ENCODE data around the gene RETREG3. TPM values are rescaled to one million over a fixed set of nuclear protein-coding genes. Genes with fewer than 3 reads are reported as not detected.
"Not testable (repeated sequence)": the region's sequence is repeated elsewhere in the genome, so short reads cannot be mapped to it uniquely, and the experiment has no call there.

Gene RETREG3
- total RNA-seq, 1 donor = 80.3 TPM

DNA sequence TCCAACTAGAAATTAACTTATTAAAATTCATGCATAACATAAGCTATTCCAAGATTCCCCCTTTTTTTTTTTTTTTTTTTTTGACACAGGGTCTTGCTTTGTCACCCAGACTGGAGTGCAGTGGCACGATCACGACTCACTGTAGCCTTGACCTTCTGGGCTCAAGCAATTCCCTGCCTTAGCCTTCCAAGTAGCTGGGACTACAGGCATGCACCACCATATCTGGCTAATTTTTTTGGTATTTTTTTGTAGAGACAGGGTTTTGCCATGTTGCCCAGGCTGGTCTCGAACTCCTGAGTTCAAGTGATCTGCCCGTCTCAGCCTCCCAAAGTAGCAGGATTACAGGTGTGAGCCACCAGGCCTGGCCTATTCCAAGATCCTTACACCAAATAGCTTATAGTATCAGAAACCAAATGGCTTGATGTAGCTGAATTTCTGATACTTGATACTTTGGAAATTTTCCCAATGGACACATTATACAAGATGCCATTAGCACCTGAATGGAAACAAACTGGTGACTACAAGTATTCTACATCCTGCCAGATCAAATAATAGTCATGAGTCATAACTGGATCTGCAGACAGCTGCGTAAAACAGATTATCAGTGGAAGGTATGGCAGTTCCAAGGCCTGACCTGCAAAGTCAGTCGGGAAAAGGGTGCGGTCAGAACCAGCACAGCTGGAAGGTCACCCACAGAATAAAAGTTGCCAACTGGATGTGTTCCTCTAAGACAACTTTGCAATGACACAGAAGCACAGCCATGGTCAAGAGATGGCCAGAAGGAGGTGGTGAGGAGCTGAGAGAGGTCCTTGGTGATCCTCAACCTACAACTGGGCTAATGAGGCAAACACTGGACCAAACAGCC is 14.8 kb upstream of the RETREG3 start:
- no peak overlapping the region for H3K4me3 ChIP-seq (ENCODE audit: low read depth, low read length)
- TF ChIP-seq, protein P1, sequence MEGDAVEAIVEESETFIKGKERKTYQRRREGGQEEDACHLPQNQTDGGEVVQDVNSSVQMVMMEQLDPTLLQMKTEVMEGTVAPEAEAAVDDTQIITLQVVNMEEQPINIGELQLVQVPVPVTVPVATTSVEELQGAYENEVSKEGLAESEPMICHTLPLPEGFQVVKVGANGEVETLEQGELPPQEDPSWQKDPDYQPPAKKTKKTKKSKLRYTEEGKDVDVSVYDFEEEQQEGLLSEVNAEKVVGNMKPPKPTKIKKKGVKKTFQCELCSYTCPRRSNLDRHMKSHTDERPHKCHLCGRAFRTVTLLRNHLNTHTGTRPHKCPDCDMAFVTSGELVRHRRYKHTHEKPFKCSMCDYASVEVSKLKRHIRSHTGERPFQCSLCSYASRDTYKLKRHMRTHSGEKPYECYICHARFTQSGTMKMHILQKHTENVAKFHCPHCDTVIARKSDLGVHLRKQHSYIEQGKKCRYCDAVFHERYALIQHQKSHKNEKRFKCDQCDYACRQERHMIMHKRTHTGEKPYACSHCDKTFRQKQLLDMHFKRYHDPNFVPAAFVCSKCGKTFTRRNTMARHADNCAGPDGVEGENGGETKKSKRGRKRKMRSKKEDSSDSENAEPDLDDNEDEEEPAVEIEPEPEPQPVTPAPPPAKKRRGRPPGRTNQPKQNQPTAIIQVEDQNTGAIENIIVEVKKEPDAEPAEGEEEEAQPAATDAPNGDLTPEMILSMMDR (IDR thresholded peaks at IDR 0.05; ENCODE audit: insufficient read depth, low read depth, low read length) = no peak
- DNase-seq (ENCODE audit: low read depth) = no peak

DNA sequence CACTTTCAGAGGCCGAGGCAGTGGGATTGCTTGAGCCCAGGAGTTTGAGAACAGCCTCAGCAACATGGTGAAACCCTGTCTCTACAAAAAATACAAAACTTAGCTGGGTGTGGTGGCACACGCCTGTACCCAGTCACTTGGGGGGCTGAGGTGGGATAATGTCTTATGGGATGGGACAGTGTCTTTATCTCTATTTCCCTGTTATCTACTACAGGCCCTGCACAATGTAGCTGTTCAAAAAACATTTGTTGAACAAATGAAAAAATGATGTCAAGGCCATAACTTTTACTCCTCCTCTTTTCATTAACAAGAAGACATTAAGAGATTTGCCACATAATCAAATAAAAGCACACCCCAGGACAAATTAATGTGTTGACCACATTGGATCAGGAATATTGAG is 14.1 kb upstream of the RETREG3 start:
- no peak for DNase-seq (ENCODE audit: low read depth)
- H3K4me3 ChIP-seq (ENCODE audit: low read depth, low read length) = no peak overlapping the region
- TF ChIP-seq, protein P1 (IDR thresholded peaks at IDR 0.05; ENCODE audit: insufficient read depth, low read depth, low read length) = no peak

DNA sequence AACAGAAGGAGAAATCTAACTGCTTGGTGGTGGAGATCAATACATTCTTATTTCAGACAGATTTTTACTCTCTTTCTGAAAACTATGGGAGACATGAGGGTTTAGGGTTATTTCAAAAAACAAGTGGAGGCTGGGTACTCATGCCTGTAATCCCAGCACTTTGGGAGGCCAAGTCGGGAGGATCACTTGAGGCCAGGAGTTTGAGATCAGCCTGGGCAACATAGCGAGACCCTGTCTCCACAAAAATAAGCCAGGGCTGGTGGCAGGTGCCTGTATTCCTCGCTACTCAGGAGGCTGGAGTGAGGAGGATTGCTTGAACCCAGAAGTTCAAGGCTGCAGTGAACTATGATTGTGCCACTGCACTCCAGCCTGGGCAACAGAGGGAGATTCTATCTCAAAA is 12.8 kb upstream of the RETREG3 start:
- H3K4me3 ChIP-seq (ENCODE audit: low read depth, low read length); DNase-seq (ENCODE audit: low read depth): not testable (repeated sequence)

DNA sequence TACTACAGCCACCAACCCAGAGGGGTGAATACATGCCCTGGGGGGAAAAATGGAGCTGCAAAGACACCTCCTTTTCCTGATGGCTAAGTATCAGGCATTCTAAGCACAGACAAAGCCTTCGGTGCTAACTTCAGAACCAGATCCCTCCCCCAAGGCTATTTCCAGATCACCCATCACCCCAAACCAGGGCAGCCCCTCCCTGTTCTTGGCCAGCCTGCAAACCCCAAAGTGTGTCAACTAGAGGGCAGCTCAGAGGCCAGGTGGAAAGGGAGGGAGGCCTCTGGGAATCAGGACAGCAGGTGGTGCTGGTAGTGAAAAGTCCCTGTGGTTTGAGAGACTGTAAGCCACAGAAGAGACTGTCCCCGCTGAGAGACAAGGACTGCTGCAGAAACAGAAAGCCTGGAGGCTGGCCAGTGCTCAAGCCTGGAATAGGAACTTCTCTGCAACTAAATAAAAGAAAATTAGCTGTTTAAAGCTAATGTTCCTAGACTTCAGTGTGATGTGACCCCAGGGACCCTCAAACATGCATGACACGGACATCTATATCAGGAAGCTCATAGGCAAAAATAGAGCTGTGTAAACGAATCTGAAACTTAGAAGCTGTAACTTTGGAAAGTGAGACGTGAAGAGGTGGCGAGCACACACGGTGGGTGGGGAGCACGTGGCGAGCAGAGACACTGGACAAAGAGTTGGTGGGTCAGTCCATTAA is 9.4 kb upstream of the RETREG3 start:
- TF ChIP-seq, protein P1 (IDR thresholded peaks at IDR 0.05; ENCODE audit: insufficient read depth, low read depth, low read length) = peak; percentile 19
- H3K4me3 ChIP-seq (ENCODE audit: low read depth, low read length) = no peak overlapping the region
- DNase-seq (ENCODE audit: low read depth) = peak; percentile 22

DNA sequence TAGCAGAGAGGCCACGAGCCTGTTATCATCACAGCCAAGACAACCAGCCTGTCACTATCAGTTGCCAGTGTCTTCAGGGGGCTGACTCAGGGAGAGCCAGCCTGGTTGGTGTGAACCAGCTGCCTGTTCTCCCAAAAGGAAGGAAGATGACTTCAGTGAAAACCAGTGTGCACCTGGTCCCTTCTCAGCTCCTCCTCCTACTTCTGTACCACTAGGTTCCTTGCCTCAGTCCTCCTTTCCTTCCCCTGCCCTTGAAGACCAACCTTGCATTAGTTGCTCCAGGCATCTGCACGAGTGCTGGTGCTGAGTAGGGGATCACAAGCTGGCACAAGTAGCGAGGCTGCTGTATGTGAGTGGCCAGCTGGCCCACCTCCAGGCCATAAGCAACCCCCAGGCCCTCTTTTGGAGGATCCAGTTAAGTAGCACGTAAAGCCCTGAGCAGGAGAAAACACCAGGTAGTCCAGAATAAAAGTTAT is 8.8 kb upstream of the RETREG3 start:
- TF ChIP-seq, protein P1 (IDR thresholded peaks at IDR 0.05; ENCODE audit: insufficient read depth, low read depth, low read length) = no peak
- no peak overlapping the region for H3K4me3 ChIP-seq (ENCODE audit: low read depth, low read length)
- no peak for DNase-seq (ENCODE audit: low read depth)

DNA sequence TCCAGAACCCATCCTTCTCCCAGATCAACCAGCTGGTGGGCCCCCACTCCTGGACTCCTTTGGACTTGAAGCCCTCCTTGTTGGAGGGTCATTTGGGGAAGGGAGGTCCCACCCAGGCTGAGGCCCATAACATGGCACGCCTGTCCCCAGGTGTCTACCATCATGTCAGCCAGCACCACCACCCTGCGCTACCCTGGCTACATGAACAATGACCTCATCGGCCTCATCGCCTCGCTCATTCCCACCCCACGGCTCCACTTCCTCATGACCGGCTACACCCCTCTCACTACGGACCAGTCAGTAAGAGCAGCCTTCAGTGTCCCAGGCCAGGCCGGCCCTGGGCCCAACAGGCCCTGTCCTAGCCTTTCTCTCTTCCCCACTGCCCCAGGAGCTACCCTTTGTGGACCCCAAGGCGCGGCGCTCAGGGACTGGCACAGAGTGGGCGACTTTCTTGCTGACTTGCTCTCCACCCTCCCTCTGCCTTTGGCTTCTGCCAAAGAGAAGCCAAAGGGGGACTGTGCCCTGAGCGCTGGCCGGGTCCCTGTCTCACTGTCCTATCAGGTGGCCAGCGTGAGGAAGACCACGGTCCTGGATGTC is 4.6 kb upstream of the RETREG3 start:
- no peak for DNase-seq (ENCODE audit: low read depth)
- TF ChIP-seq, protein P1 (IDR thresholded peaks at IDR 0.05; ENCODE audit: insufficient read depth, low read depth, low read length) = no peak
- H3K4me3 ChIP-seq (ENCODE audit: low read depth, low read length) = no peak overlapping the region

DNA sequence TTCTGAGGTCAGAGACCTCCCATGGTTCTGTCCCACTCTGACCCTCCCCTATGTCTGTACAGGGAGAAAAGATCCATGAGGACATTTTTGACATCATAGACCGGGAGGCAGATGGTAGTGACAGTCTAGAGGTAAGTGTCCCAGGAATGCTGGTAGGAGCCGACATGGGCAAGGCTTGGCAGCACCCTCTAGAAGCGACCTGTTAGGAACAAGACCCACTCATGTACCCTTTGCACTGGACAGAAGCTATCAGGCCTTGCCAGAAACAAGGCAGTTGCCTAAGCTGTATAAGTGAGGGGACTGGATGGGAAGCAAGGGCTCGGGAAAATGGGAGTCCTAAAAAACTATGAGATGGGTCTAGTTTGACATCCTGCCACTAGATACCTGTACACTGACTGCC is 2.8 kb upstream of the RETREG3 start:
- no peak for DNase-seq (ENCODE audit: low read depth)
- H3K4me3 ChIP-seq (ENCODE audit: low read depth, low read length) = no peak overlapping the region
- TF ChIP-seq, protein P1 (IDR thresholded peaks at IDR 0.05; ENCODE audit: insufficient read depth, low read depth, low read length) = no peak

DNA sequence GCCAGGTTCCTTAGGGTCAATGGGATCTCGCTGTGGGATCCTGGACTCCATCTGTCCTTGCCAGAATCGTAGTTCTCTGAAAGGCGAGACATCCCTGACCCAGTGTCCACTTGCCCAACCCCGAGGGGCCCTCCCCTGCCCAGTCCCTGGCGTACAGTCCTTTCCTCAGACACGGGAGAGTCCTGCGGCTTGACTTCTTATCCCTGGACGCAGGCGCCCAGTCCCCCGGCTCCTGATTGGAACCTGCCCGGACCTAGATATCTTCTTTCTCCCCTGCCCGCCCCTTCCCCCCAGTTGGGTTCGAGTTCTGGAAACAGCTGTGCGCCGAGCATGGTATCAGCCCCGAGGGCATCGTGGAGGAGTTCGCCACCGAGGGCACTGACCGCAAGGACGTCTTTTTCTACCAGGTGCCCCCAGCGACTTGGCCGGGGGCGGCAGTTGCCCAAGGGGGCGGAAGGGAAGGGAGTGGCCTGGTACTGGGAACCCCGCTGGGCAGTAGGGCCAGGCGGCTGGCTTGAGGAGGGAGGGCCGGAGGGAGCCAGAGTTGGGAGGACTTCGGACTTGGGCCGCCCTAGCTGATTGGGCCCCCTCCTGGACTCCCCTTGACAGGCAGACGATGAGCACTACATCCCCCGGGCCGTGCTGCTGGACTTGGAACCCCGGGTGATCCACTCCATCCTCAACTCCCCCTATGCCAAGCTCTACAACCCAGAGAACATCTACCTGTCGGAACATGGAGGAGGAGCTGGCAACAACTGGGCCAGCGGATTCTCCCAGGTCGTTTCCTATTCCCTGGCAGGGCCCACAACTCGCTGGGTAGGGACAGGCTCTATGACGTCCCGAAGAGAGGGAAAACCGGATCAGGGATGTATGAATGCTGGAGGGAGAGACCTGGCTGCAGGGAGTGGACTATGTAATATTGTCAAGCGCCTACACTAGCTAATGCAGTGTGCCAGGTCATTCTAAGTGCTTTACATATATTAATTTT is 934 bp upstream of the RETREG3 start:
- DNase-seq (ENCODE audit: low read depth) = not testable (repeated sequence)
- peak overlapping the region; percentile 91 for H3K4me3 ChIP-seq (ENCODE audit: low read depth, low read length)
